B cell (primary cell): Measurements from ENCODE around the gene LIMK2. TPM values are rescaled to one million over a fixed set of nuclear protein-coding genes. Genes with fewer than 3 reads are reported as not detected.
"Not testable (repeated sequence)": the region's sequence is repeated elsewhere in the genome, so short reads cannot be mapped to it uniquely, and the experiment has no call there.

ENCODE experiments used
- ATAC-seq: fragments of 200-7000 bp; cut with Tn5 transposase; one replicate; pipeline ENCODE4 v1.10.0; 2021; ENCODE audit warnings: low read depth, mild to moderate bottlenecking, moderate number of reproducible peaks, moderate library complexity
- CTCF ChIA-PET: fragments of 350-600 bp; sonication (Branson Sonifier 250); formaldehyde crosslinking; loops from one replicate; lab custom pipeline; 2021; ENCODE audit warnings: antibody characterized with exemption, inconsistent platforms; lab: Charles Lee
- POLR2A ChIA-PET: fragments of 350-600 bp; sonication (Branson Sonifier 250); formaldehyde crosslinking; loops from one replicate; lab custom pipeline; 2021; ENCODE audit warnings: antibody characterized with exemption; lab: Charles Lee
- DNase-seq: peaks from one replicate; pipeline ENCODE4 v3.0.0; 2013
- H2AFZ ChIP-seq: 2 replicates; pipeline ENCODE4 v1.6.1; 2012; ENCODE audit warnings: mild to moderate bottlenecking, low read depth, low read length; ENCODE audit not compliant: insufficient read depth, poor library complexity, severe bottlenecking
- H3K27ac ChIP-seq, 2 donors: 1 replicate in 1 of 2; 2 replicates in 1 of 2; pipeline ENCODE4 v1.5.1; 2012 to 2013; ENCODE audit warnings: low read length in 2 of 2, mild to moderate bottlenecking in 2 of 2, moderate library complexity in 1 of 2
- H3K27me3 ChIP-seq, 4 experiments: fragments of 200-600 bp in 1 of 4; sonication (generic) in 1 of 4; replicated peaks in 1 of 4; 1 replicate in 2 of 4; 2 replicates in 2 of 4; pipeline versions ENCODE4 v1.6.1 to v1.7.0; 2013 to 2016; ENCODE audit warnings: low read length in 3 of 4, mild to moderate bottlenecking in 2 of 4, mixed read lengths in 1 of 4, moderate library complexity in 1 of 4; ENCODE audit not compliant: insufficient read depth in 4 of 4, control insufficient read depth in 3 of 4; ENCODE audit errors: control extremely low read depth in 1 of 4
- H3K36me3 ChIP-seq, 2 experiments: replicated peaks in 1 of 2; 1 replicate in 1 of 2; 2 replicates in 1 of 2; pipeline versions ENCODE4 v1.6.1 to v1.7.1; 2013; ENCODE audit warnings: low read length in 1 of 2; ENCODE audit not compliant: insufficient read depth in 2 of 2, control insufficient read depth in 1 of 2; ENCODE audit errors: control extremely low read depth in 1 of 2, extremely low read depth in 1 of 2
- H3K4me1 ChIP-seq, 2 donors: fragments of 200-600 bp in 1 of 2; sonication (generic) in 1 of 2; 1 replicate in 1 of 2; 2 replicates in 1 of 2; pipeline versions ENCODE4 v1.5.1 to v1.6.1; 2013 to 2017; ENCODE audit warnings: low read length in 2 of 2; ENCODE audit not compliant: control insufficient read depth in 2 of 2, insufficient read depth in 2 of 2
- H3K4me2 ChIP-seq: replicated peaks from 2 replicates; pipeline ENCODE3; 2012; ENCODE audit warnings: mild to moderate bottlenecking, low read depth, low read length; ENCODE audit not compliant: poor library complexity, severe bottlenecking
- H3K4me3 ChIP-seq, 5 experiments: fragments of 200-600 bp in 1 of 5; sonication (generic) in 1 of 5; 1 replicate in 3 of 5; 2 replicates in 2 of 5; pipeline versions ENCODE4 v1.5.1 to v1.7.0; 2011 to 2016; ENCODE audit warnings: low read length in 4 of 5, mild to moderate bottlenecking in 4 of 5, low read depth in 2 of 5, control low read depth in 1 of 5, moderate library complexity in 1 of 5; ENCODE audit not compliant: insufficient read depth in 1 of 5; ENCODE audit errors: control extremely low read depth in 1 of 5, extremely low read depth in 1 of 5
- H3K79me2 ChIP-seq: fragments of 200-600 bp; sonication (generic); one replicate; pipeline ENCODE4 v1.6.0; 2016; ENCODE audit warnings: low read length; ENCODE audit not compliant: control insufficient read depth, insufficient read depth
- H3K9ac ChIP-seq: fragments of 200-600 bp; sonication (generic); 2 replicates; pipeline ENCODE4 v1.6.1; 2017; ENCODE audit warnings: mild to moderate bottlenecking, low read length, moderate library complexity
- H3K9me3 ChIP-seq, 3 donors: one replicate each; pipeline versions ENCODE4 v1.6.1 to v1.7.1; 2013; ENCODE audit warnings: low read length in 2 of 3; ENCODE audit not compliant: control insufficient read depth in 2 of 3, insufficient read depth in 1 of 3; ENCODE audit errors: control extremely low read depth in 1 of 3
- H4K20me1 ChIP-seq: 2 replicates; pipeline ENCODE4 v1.6.0; 2012; ENCODE audit warnings: mild to moderate bottlenecking, low read length; ENCODE audit not compliant: insufficient read depth, control insufficient read depth, poor library complexity, severe bottlenecking
- H3K27ac Mint-ChIP-seq: one replicate; pipeline ENCODE4 v1.8.0; 2021; ENCODE audit warnings: mixed read lengths
- H3K27me3 Mint-ChIP-seq: one replicate; pipeline ENCODE4 v1.8.0; 2021; ENCODE audit warnings: mixed read lengths
- H3K4me1 Mint-ChIP-seq: one replicate; pipeline ENCODE4 v1.8.0; 2021; ENCODE audit warnings: mixed read lengths
- H3K4me3 Mint-ChIP-seq: one replicate; pipeline ENCODE4 v1.8.0; 2021; ENCODE audit warnings: mixed read lengths
- H3K9me3 Mint-ChIP-seq: one replicate; pipeline ENCODE4 v1.8.0; 2022; ENCODE audit warnings: mixed read lengths; ENCODE audit not compliant: insufficient read depth
- CTCF ChIP-seq: fragments of 200-600 bp; IDR thresholded peaks from one replicate; pipeline ENCODE4 v1.8.0; 2022; ENCODE audit warnings: antibody characterized with exemption, mild to moderate bottlenecking
- EZH2 ChIP-seq: IDR thresholded peaks from 2 replicates; pipeline ENCODE4 v1.6.1; 2012; ENCODE audit warnings: borderline replicate concordance, low read depth, mild to moderate bottlenecking, moderate library complexity, low read length; ENCODE audit not compliant: insufficient read depth, poor library complexity, severe bottlenecking
- WGBS: methylation state at CpG from one replicate; pipeline ENCODE4 v1.1.5; 2013; ENCODE audit warnings: missing lambda C conversion rate; ENCODE audit not compliant: insufficient coverage; 5-methylcytosine and 5-hydroxymethylcytosine counted together
- intact Hi-C: fragments of 100-400 bp; cut with micrococcal nuclease; formaldehyde crosslinking; loops from one replicate; pipeline ENCODE4 v1.10.0; 2022
- polyA plus RNA-seq: library from polyadenylated mRNA; depleted of rRNA; stranded (reverse); fragments of >200 nt; gene quantifications from 2 replicates; pipeline ENCODE4 v1.2.3, GENCODE V29; 2012
- total RNA-seq, 2 donors: library from RNA; stranded (reverse); fragments of 120-200 nt in 1 of 2; gene quantifications; 1 replicate in 1 of 2; 2 replicates in 1 of 2; pipeline versions ENCODE4 v1.2.3 to v1.2.4, GENCODE V29; 2013 to 2022

Gene LIMK2
- total and polyA plus RNA-seq, 2 donors (not counting 1 experiment from before 2014, with no cell fraction given): 6.8 to 20.2 TPM

GRCh38 chr22:31244046-31244942, 32.2 kb downstream of the LIMK2 start:
- DNase-seq (no peak), ATAC-seq (no peak)
- H3K27me3 Mint-ChIP-seq: no peaks in the 10 kb centered on the region
- peaks cover 2 to 7% of the 10 kb centered on the region in 2 experiments for H3K36me3 ChIP-seq
- no peaks in the 10 kb centered on the region for H4K20me1 ChIP-seq
- no peak overlapping the region for H3K27ac ChIP-seq
- peaks cover 4% of the 10 kb centered on the region for H3K4me1 Mint-ChIP-seq
- no peak overlapping the region for H3K9ac ChIP-seq
- H2AFZ ChIP-seq: no peak overlapping the region
- no peak overlapping the region for H3K27ac Mint-ChIP-seq
- H3K9me3 Mint-ChIP-seq: no peaks in the 10 kb centered on the region
- H3K9me3 ChIP-seq: no peaks in the 10 kb centered on the region
- no peak overlapping the region for H3K4me3 Mint-ChIP-seq
- intact Hi-C loops: no loop called here
- peaks cover 5 to 10% of the 10 kb centered on the region in 2 donors for H3K4me1 ChIP-seq
- ChIA-PET POLR2A (interaction anchor here (0.6 kb wide), 1 partner anchor 48 kb away, joined by 3 read pairs; the partner anchor contains the start of gene PIK3IP1), CTCF (interaction anchor here (1.5 kb wide), 1 partner anchor 17 kb away, joined by 4 read pairs; no protein-coding TSS in a partner anchor)
- H3K79me2 ChIP-seq: no peaks in the 10 kb centered on the region
- no peaks in the 10 kb centered on the region for H3K27me3 ChIP-seq
- no peak overlapping the region for H3K4me2 ChIP-seq
- WGBS: 100% methylated on average over 1 of the region's 9 CpGs
- H3K4me3 ChIP-seq: no peak overlapping the region
- no peak for TF ChIP-seq CTCF
- TF ChIP-seq EZH2: no peak

GRCh38 chr22:31244943-31245451, 32.9 kb downstream of the LIMK2 start:
- Histone ChIP-seq H3K27me3 (no peaks in the 10 kb centered on the region), H3K4me3 (no peak overlapping the region), H3K9me3 (no peaks in the 10 kb centered on the region), H3K36me3 (peaks cover 2 to 9% of the 10 kb centered on the region in 2 experiments), H2AFZ (no peak overlapping the region), H3K9ac (no peak overlapping the region), H3K4me1 (peaks cover 5 to 10% of the 10 kb centered on the region in 2 donors), H3K79me2 (no peaks in the 10 kb centered on the region), H4K20me1 (no peaks in the 10 kb centered on the region), H3K27ac (no peak overlapping the region), H3K4me2 (no peak overlapping the region)
- TF ChIP-seq CTCF (no peak), EZH2 (no peak)
- Mint-ChIP-seq H3K4me1 (peaks cover 4% of the 10 kb centered on the region), H3K9me3 (no peaks in the 10 kb centered on the region), H3K27me3 (no peaks in the 10 kb centered on the region), H3K4me3 (no peak overlapping the region), H3K27ac (no peak overlapping the region)
- POLR2A ChIA-PET: no interaction called here
- WGBS: 57% methylated on average over 2 of the region's 7 CpGs
- ATAC-seq (no peak), DNase-seq (no peak)
- intact Hi-C loops: no loop called here
- CTCF ChIA-PET: no interaction called here

- H3K27me3 Mint-ChIP-seq, H3K9me3 ChIP-seq, intact Hi-C loops, H3K27ac ChIP-seq, H3K4me2 ChIP-seq, H3K9me3 Mint-ChIP-seq, H2AFZ ChIP-seq, H3K4me3 ChIP-seq, H3K4me1 ChIP-seq, H4K20me1 ChIP-seq, DNase-seq, H3K9ac ChIP-seq, H3K4me1 Mint-ChIP-seq, POLR2A ChIA-PET, H3K36me3 ChIP-seq, H3K27ac Mint-ChIP-seq, H3K4me3 Mint-ChIP-seq, H3K79me2 ChIP-seq, H3K27me3 ChIP-seq, ATAC-seq: not testable (repeated sequence)
- 93% methylated on average over 3 of the region's 12 CpGs for WGBS
- CTCF ChIA-PET: interaction anchor here (0.6 to 0.7 kb wide), 2 partner anchors 39 to 1608 kb away, joined by 3 read pairs; no protein-coding TSS in a partner anchor
These were observed 33.9 kb downstream of the LIMK2 start for GRCh38 chr22:31245998-31246397.
